SH-SY5Y (cell line): ENCODE results near the gene MID1.

Experiments
- GATA2 ChIP-seq: IDR thresholded peaks from 2 replicates; pipeline ENCODE4 v1.6.1; 2011; ENCODE audit warnings: mild to moderate bottlenecking, low read depth, low read length
- GATA3 ChIP-seq: IDR thresholded peaks from 2 replicates; pipeline ENCODE4 v1.6.1; 2011; ENCODE audit warnings: low read depth, mild to moderate bottlenecking, low read length, moderate library complexity

GRCh38 chrX:10579112-10580011, 41.0 kb downstream of the MID1 start:
- TF ChIP-seq GATA2 (no peak), GATA3 (no peak)
